ENCODE measurements around the gene TIE1.

GRCh38 chr1:43363283-43363934 lies 62.6 kb downstream of the TIE1 start:
- no peak for TF ChIP-seq EZH2phosphoT487 (IDR thresholded peaks at IDR 0.05; ENCODE audit: low read depth)
- TF ChIP-seq CTCF (IDR thresholded peaks at IDR 0.05; ENCODE audit: low read depth, low read length), result no peak

All from OCI-LY3 (cell line).